GM12878 (cell line): Measurements from ENCODE around the gene DNAJC17. TPM values are rescaled to one million over a fixed set of nuclear protein-coding genes. Genes with fewer than 3 reads are reported as not detected.

Source experiments
- ATAC-seq: fragments of 200-7000 bp; cut with Tn5 transposase; 3 replicates; pipeline ENCODE4 v1.9.1; 2020; ENCODE audit warnings: mild to moderate bottlenecking, moderate library complexity
- BruUV-seq: library from RNA; stranded (reverse); fragments of 400-500 nt; replicated peaks from 2 replicates; lab custom pipeline; 2021; lab: Mats Ljungman, UMichigan
- CTCF ChIA-PET: fragments of 300-600 bp; sonication (Branson Sonifier 250); formaldehyde crosslinking; extraction: SDS; loops from one replicate; lab custom pipeline; 2021; ENCODE audit warnings: inconsistent platforms; lab: Yijun Ruan, JAX
- POLR2A ChIA-PET: fragments of 350-600 bp; formaldehyde crosslinking; extraction: SDS; loops from one replicate; lab custom pipeline; 2021; ENCODE audit warnings: inconsistent platforms; lab: Charles Lee
- RAD21 ChIA-PET: fragments of 300-600 bp; sonication (Branson Sonifier 250); formaldehyde crosslinking; loops from one replicate; lab custom pipeline; 2023; ENCODE audit warnings: antibody characterized with exemption; ENCODE audit not compliant: unreplicated experiment; lab: Charles Lee
- SMC1A ChIA-PET: fragments of 300-600 bp; sonication (Branson Sonifier 250); formaldehyde crosslinking; loops from one replicate; lab custom pipeline; 2023; ENCODE audit not compliant: unreplicated experiment, uncharacterized antibody; lab: Charles Lee
- DNase-seq: peaks from one replicate; pipeline ENCODE4 v3.0.0-alpha.2; 2011; ENCODE audit warnings: low read depth, low spot score
- FAIRE-seq: peaks from 3 replicates; lab custom pipeline; 2011; peaks lifted over from hg19 to GRCh38; lab: Jason Lieb, UNC
- H2AFZ ChIP-seq: 2 replicates; pipeline ENCODE4 v1.6.0; 2011; ENCODE audit warnings: low read depth, low read length, control low read depth; ENCODE audit not compliant: control insufficient read depth
- H3K27ac ChIP-seq: 2 replicates; pipeline ENCODE4 v1.5.1; 2011; ENCODE audit warnings: control low read depth; ENCODE audit not compliant: control insufficient read depth, insufficient read depth
- H3K27me3 ChIP-seq, 2 experiments: replicated peaks in 1 of 2; 2 replicates each; pipeline versions ENCODE4 v1.6.0 to v1.6.1; 2011; ENCODE audit warnings: low read length in 1 of 2; ENCODE audit not compliant: control insufficient read depth in 2 of 2, insufficient read depth in 2 of 2
- H3K36me3 ChIP-seq, 2 experiments: 2 replicates each; pipeline ENCODE4 v1.5.1; 2011; ENCODE audit warnings: low read length in 1 of 2; ENCODE audit not compliant: control insufficient read depth in 2 of 2, insufficient read depth in 2 of 2
- H3K4me1 ChIP-seq: 2 replicates; pipeline ENCODE4 v1.6.1; 2011; ENCODE audit warnings: mild to moderate bottlenecking, low read length, moderate library complexity, mixed read lengths; ENCODE audit not compliant: control insufficient read depth, insufficient read depth
- H3K4me2 ChIP-seq: 2 replicates; pipeline ENCODE4 v1.6.0; 2011; ENCODE audit warnings: control low read depth; ENCODE audit not compliant: control insufficient read depth, insufficient read depth
- H3K4me3 ChIP-seq: fragments of 200-600 bp; sonication (generic); 2 replicates; pipeline ENCODE4 v1.5.1; 2016
- H3K79me2 ChIP-seq: 2 replicates; pipeline ENCODE4 v1.6.0; 2011; ENCODE audit warnings: low read length; ENCODE audit not compliant: control insufficient read depth, insufficient read depth
- H3K9ac ChIP-seq: 2 replicates; pipeline ENCODE4 v1.8.0; 2011; ENCODE audit warnings: low read length, control low read depth, mixed read lengths; ENCODE audit not compliant: control insufficient read depth, insufficient read depth
- H3K9me3 ChIP-seq: replicated peaks from 3 replicates; pipeline ENCODE4 v1.5.1; 2011; ENCODE audit warnings: mild to moderate bottlenecking, low read length; ENCODE audit not compliant: control insufficient read depth, insufficient read depth
- H4K20me1 ChIP-seq: 2 replicates; pipeline ENCODE4 v1.6.0; 2011; ENCODE audit not compliant: control insufficient read depth, insufficient read depth
- CUX1 ChIP-seq: IDR thresholded peaks from 2 replicates; pipeline ENCODE4 v1.6.1; 2012; ENCODE audit warnings: improper control_type of control experiment, low read depth, low read length; ENCODE audit not compliant: insufficient replicate concordance
- EZH2 ChIP-seq: IDR thresholded peaks from 2 replicates; pipeline ENCODE4 v1.6.1; 2012; ENCODE audit warnings: low read depth, mild to moderate bottlenecking, control low read depth, inconsistent platforms, low read length, borderline replicate concordance; ENCODE audit not compliant: control insufficient read depth
- GABPA ChIP-seq: IDR thresholded peaks from 2 replicates; pipeline ENCODE4 v1.6.1; 2014; ENCODE audit warnings: antibody characterized with exemption, low read depth, mild to moderate bottlenecking, inconsistent platforms
- NFYB ChIP-seq: IDR thresholded peaks from 2 replicates; pipeline ENCODE4 v1.6.1; 2011; ENCODE audit warnings: low read depth, mild to moderate bottlenecking, low read length, improper control_type of control experiment, moderate library complexity; ENCODE audit not compliant: insufficient read depth
- STAT1 ChIP-seq: fragments of 450-650 bp; conservative IDR thresholded peaks from 2 replicates; pipeline ENCODE4 v1.6.1; 2014; ENCODE audit warnings: antibody characterized with exemption, mild to moderate bottlenecking
- TBL1XR1 ChIP-seq: IDR thresholded peaks from 2 replicates; pipeline ENCODE4 v1.6.1; 2012; ENCODE audit warnings: low read depth, low read length, improper control_type of control experiment
- WGBS: methylation state at CpG from one replicate; pipeline ENCODE4 v1.1.6; 2016; ENCODE audit warnings: low lambda C conversion rate; ENCODE audit not compliant: insufficient replicate concordance, insufficient coverage; ENCODE audit errors: missing lambda C conversion rate; 5-methylcytosine and 5-hydroxymethylcytosine counted together
- in situ Hi-C: fragments of 300-500 bp; cut with MboI; formaldehyde crosslinking; loops from 9 replicates; pipeline ENCODE4 v1.14.3; 2018; ENCODE audit warnings: mixed read lengths
- intact Hi-C: fragments of 100-400 bp; cut with micrococcal nuclease; formaldehyde crosslinking; loops from one replicate; pipeline ENCODE4 v1.14.2; 2022; ENCODE audit not compliant: unreplicated experiment
- polyA plus RNA-seq, 11 experiments: library from polyadenylated mRNA; depleted of rRNA in 4 of 11; unstranded in 6 of 11; stranded (reverse) in 5 of 11; fragments of >200 nt; fragmentation: Nextera tagmentation in 4 of 11; fragmentation: Illumina TruSeq in 1 of 11; extraction: Ambion mirVana in 4 of 11; extraction: Trizol in 1 of 11; gene quantifications; 1 replicate in 1 of 11; 2 replicates in 10 of 11; pipeline versions ENCODE4 v1.2.1 to v1.2.3, GENCODE V29; 2011 to 2016; ENCODE audit warnings: inconsistent platforms in 2 of 11, missing spikeins in 2 of 11, low read depth in 1 of 11
- total RNA-seq, 4 experiments: library from RNA; depleted of rRNA in 3 of 4; stranded (reverse); fragments of >200 nt in 3 of 4; fragmentation: Illumina TruSeq in 1 of 4; extraction: Trizol in 1 of 4; gene quantifications; 2 replicates each; pipeline versions ENCODE4 v1.2.1 to v1.2.3, GENCODE V29; 2013 to 2021

Gene DNAJC17
- total and polyA plus RNA-seq, 10 of the 15 experiments (the other 5 are each of a cell fraction or from before 2014, with no cell fraction given) = 6.1 to 62.8 (median 45.4) TPM

DNA sequence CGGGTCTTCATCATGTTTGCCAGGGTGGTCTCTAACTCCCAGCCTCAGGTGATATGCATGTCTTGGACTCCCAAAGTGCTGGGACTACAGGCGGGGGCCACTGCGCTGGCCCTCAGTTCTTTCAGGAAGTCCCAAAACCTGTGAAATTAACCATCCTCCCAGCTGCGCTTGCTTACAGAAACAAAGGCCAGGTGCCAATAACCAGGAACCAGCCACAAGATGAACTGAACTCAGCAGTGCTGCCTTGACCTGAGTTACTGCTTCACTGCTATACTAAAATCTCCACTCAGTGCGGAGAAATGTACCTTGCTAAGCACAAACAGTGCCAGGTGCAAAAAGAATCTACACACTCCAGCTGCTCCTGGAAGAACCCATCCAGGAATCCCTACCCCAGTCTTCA, 47.3 kb downstream of the DNAJC17 start:
- Histone ChIP-seq H3K9me3 (no peaks in the 10 kb centered on the region), H3K4me1 (peaks cover 7% of the 10 kb centered on the region), H3K27me3 (no peaks in the 10 kb centered on the region), H3K27ac (no peak overlapping the region), H3K9ac (no peak overlapping the region), H3K36me3 (no peaks in the 10 kb centered on the region), H3K79me2 (peaks cover under 1% of the 10 kb centered on the region), H3K4me2 (no peak overlapping the region), H3K4me3 (no peak overlapping the region), H4K20me1 (no peaks in the 10 kb centered on the region), H2AFZ (no peak overlapping the region)
- DNase-seq (no peak), ATAC-seq (no peak), FAIRE-seq (no peak)
- SMC1A ChIA-PET = no interaction called here
- intact Hi-C loops = loop anchor here (5.0 kb wide), 1 partner anchor 168 kb away; the partner anchor contains the start of gene KNL1
- RAD21 ChIA-PET = interaction anchor here (0.6 kb wide), 1 partner anchor 170 kb away, joined by 4 read pairs; no protein-coding TSS in a partner anchor
- CTCF ChIA-PET = no interaction called here
- no TSS peak for BruUV-seq
- no peak for TF ChIP-seq EZH2
- TF ChIP-seq TBL1XR1 = no peak
- TF ChIP-seq GABPA = no peak
- TF ChIP-seq CUX1 = no peak
- TF ChIP-seq STAT1 = no peak
- no peak for TF ChIP-seq NFYB
- in situ Hi-C loops = no loop called here
- POLR2A ChIA-PET = interaction anchor here (1.4 kb wide), 1 partner anchor 10 kb away, joined by 3 read pairs; the partner anchor contains the start of gene C15orf62
- 87% methylated on average over 5 of the region's 5 CpGs for WGBS
